OCI-LY1 (cell line): ENCODE measurements around the gene GPR75.

ENCODE experiments used
- H2AFZ ChIP-seq: fragments of 200-600 bp; sonication (generic), shearing (Covaris generic); 2 replicates; pipeline ENCODE4 v1.6.0; 2014; ENCODE audit warnings: antibody characterized with exemption, mild to moderate bottlenecking, low read length
- H3F3A ChIP-seq: fragments of 200-600 bp; sonication (generic), shearing (Covaris generic); 2 replicates; pipeline ENCODE4 v1.6.0; 2014; ENCODE audit warnings: mild to moderate bottlenecking, antibody characterized with exemption, low read length, moderate library complexity; ENCODE audit not compliant: insufficient read depth
- H3K27ac ChIP-seq: fragments of 200-600 bp; sonication (generic); 2 replicates; pipeline ENCODE4 v1.5.1; 2014; ENCODE audit warnings: low read length, mixed run types, mild to moderate bottlenecking, low read depth; ENCODE audit not compliant: poor library complexity, severe bottlenecking
- H3K27me3 ChIP-seq: fragments of 200-600 bp; sonication (generic); 2 replicates; pipeline ENCODE4 v1.6.0; 2014; ENCODE audit warnings: antibody characterized with exemption, mild to moderate bottlenecking, low read length, moderate library complexity; ENCODE audit not compliant: insufficient read depth
- H3K36me3 ChIP-seq: fragments of 200-600 bp; sonication (generic); 2 replicates; pipeline ENCODE4 v1.6.1; 2014; ENCODE audit warnings: mild to moderate bottlenecking, antibody characterized with exemption, low read length, moderate library complexity, mixed read lengths; ENCODE audit not compliant: insufficient read depth
- H3K4me1 ChIP-seq: fragments of 200-600 bp; sonication (generic); 2 replicates; pipeline ENCODE4 v1.5.1; 2014; ENCODE audit warnings: mild to moderate bottlenecking, low read length, moderate library complexity; ENCODE audit not compliant: insufficient read depth, severe bottlenecking
- H3K4me2 ChIP-seq: fragments of 200-600 bp; sonication (generic), shearing (Covaris generic); 2 replicates; pipeline ENCODE4 v1.6.1; 2014; ENCODE audit warnings: low read length
- H3K4me3 ChIP-seq: fragments of 200-600 bp; sonication (generic); 2 replicates; pipeline ENCODE4 v1.5.1; 2014; ENCODE audit warnings: low read length, low read depth, mild to moderate bottlenecking, mixed read lengths; ENCODE audit not compliant: poor library complexity, severe bottlenecking
- H3K79me2 ChIP-seq: fragments of 200-600 bp; shearing (Covaris generic); 2 replicates; pipeline ENCODE4 v1.6.1; 2016; ENCODE audit warnings: mixed run types, low read length, mixed read lengths; ENCODE audit not compliant: insufficient read depth
- H3K9ac ChIP-seq: fragments of 200-600 bp; sonication (generic), shearing (Covaris generic); 2 replicates; pipeline ENCODE4 v1.6.1; 2014; ENCODE audit warnings: mild to moderate bottlenecking, low read length, mixed read lengths
- H3K9me2 ChIP-seq: fragments of 200-600 bp; sonication (generic), shearing (Covaris generic); 2 replicates; pipeline ENCODE4 v1.6.1; 2014; ENCODE audit warnings: low read depth, mild to moderate bottlenecking, low read length, mixed read lengths
- H3K9me3 ChIP-seq: fragments of 200-600 bp; shearing (Covaris generic); 2 replicates; pipeline ENCODE4 v1.6.1; 2014; ENCODE audit warnings: low read length, mixed read lengths
- H4K20me1 ChIP-seq: fragments of 200-600 bp; sonication (generic), shearing (Covaris generic); 2 replicates; pipeline ENCODE4 v1.6.0; 2016; ENCODE audit warnings: mild to moderate bottlenecking, low read length; ENCODE audit not compliant: insufficient read depth
- CTCF ChIP-seq: fragments of 200-600 bp; sonication (generic), shearing (Covaris generic); IDR thresholded peaks from 2 replicates; pipeline ENCODE4 v1.5.1; 2017; ENCODE audit warnings: mild to moderate bottlenecking, antibody characterized with exemption, low read length, moderate library complexity, mixed read lengths
- EZH2 ChIP-seq: fragments of 200-600 bp; sonication (generic), shearing (Covaris generic); IDR thresholded peaks from 2 replicates; pipeline ENCODE4 v1.8.0; 2017; ENCODE audit warnings: borderline replicate concordance, mixed run types, mild to moderate bottlenecking, antibody characterized with exemption, low read length, moderate library complexity, mixed read lengths

Gene GPR75

GRCh38 chr2:53829273-53829979, 30.3 kb downstream of the GPR75 start:
- Histone ChIP-seq H2AFZ (no peak overlapping the region), H3K36me3 (no peaks in the 10 kb centered on the region), H3K4me1 (no peaks in the 10 kb centered on the region), H3K9me3 (no peaks in the 10 kb centered on the region), H3K27ac (no peak overlapping the region), H3K9ac (no peak overlapping the region), H3K79me2 (no peaks in the 10 kb centered on the region), H4K20me1 (no peaks in the 10 kb centered on the region), H3K9me2 (no peaks in the 10 kb centered on the region), H3K27me3 (no peaks in the 10 kb centered on the region), H3K4me2 (no peak overlapping the region), H3K4me3 (no peak overlapping the region), H3F3A (no peaks in the 10 kb centered on the region)
- no peak for TF ChIP-seq CTCF
- TF ChIP-seq EZH2: no peak

GRCh38 chr2:53828331-53828730, 31.4 kb downstream of the GPR75 start:
- H3K27me3 ChIP-seq: no peaks in the 10 kb centered on the region
- H3K27ac ChIP-seq: no peak overlapping the region
- no peak for TF ChIP-seq EZH2
- TF ChIP-seq CTCF: no peak

GRCh38 chr2:53827398-53828175, 32.2 kb downstream of the GPR75 start:
- no peak overlapping the region for H3K4me3 ChIP-seq
- no peak overlapping the region for H3K9ac ChIP-seq
- no peaks in the 10 kb centered on the region for H4K20me1 ChIP-seq
- H3K79me2 ChIP-seq: no peaks in the 10 kb centered on the region
- H3K9me2 ChIP-seq: no peaks in the 10 kb centered on the region
- H3K4me2 ChIP-seq: no peak overlapping the region
- no peaks in the 10 kb centered on the region for H3K36me3 ChIP-seq
- H3K27ac ChIP-seq: no peak overlapping the region
- no peaks in the 10 kb centered on the region for H3K9me3 ChIP-seq
- H3K4me1 ChIP-seq: no peaks in the 10 kb centered on the region
- H3K27me3 ChIP-seq: no peaks in the 10 kb centered on the region
- H2AFZ ChIP-seq: no peak overlapping the region
- TF ChIP-seq EZH2 (no peak), CTCF (no peak)
- H3F3A ChIP-seq: no peaks in the 10 kb centered on the region

More at GRCh38 chr2:53828331-53828730, 31.4 kb downstream of the GPR75 start:
- no peak overlapping the region for H3K4me2 ChIP-seq
- no peaks in the 10 kb centered on the region for H3K79me2 ChIP-seq
- H3F3A ChIP-seq: no peaks in the 10 kb centered on the region
- no peaks in the 10 kb centered on the region for H3K36me3 ChIP-seq
- H3K9me2 ChIP-seq: no peaks in the 10 kb centered on the region
- H3K4me3 ChIP-seq: no peak overlapping the region
- no peak overlapping the region for H3K9ac ChIP-seq
- H3K4me1 ChIP-seq: no peaks in the 10 kb centered on the region
- no peaks in the 10 kb centered on the region for H4K20me1 ChIP-seq
- H2AFZ ChIP-seq: no peak overlapping the region
- no peaks in the 10 kb centered on the region for H3K9me3 ChIP-seq
